Thyroid gland (tissue), 4 donors: ENCODE measurements around the gene STAC2.

Experiments used
- CTCF ChIP-seq, 6 experiments: fragments of 200-600 bp in 3 of 6; fragments of 450-650 bp in 3 of 6; sonication (generic) in 3 of 6; IDR thresholded peaks; one replicate each; pipeline ENCODE4 v1.5.1; 2016 to 2019; ENCODE audit warnings: antibody characterized with exemption in 6 of 6, mild to moderate bottlenecking in 2 of 6, inconsistent platforms in 1 of 6, moderate library complexity in 1 of 6
- POLR2A ChIP-seq, 2 donors: fragments of 450-650 bp; IDR thresholded peaks; one replicate each; pipeline ENCODE4 v1.6.1; 2017; ENCODE audit warnings: antibody characterized with exemption in 2 of 2, mild to moderate bottlenecking in 2 of 2, moderate library complexity in 1 of 2

DNA sequence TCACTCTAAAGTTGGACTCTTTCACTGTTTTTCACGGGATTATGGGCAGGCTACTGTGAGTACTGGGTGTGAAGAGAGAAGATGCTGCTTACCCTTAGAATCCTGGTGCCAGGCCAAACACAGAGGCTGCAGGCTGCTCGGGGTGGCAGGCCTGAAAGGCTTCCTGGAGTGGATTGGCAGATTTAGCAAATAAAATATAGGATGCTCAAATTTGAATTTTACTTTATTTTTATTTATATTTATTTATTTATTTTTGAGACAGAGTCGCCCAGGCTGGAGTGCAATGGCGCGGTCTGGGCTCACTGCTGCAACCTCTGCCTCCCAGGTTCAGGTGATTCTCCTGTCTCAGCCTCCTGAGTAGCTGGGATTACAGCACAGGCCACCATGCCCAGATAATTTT, 14.9 kb upstream of the STAC2 start:
- no peak for TF ChIP-seq CTCF (IDR thresholded peaks at IDR 0.05)
- TF ChIP-seq POLR2A (IDR thresholded peaks at IDR 0.05) = no peak
